GM12878 (cell line): Measurements from ENCODE around the gene PTPRM. TPM values are rescaled to one million over a fixed set of nuclear protein-coding genes. Genes with fewer than 3 reads are reported as not detected.

Source experiments
- ATAC-seq: fragments of 200-7000 bp; cut with Tn5 transposase; 3 replicates; pipeline ENCODE4 v1.9.1; 2020; ENCODE audit warnings: mild to moderate bottlenecking, moderate library complexity
- BruUV-seq: library from RNA; stranded (reverse); fragments of 400-500 nt; replicated peaks from 2 replicates; lab custom pipeline; 2021; lab: Mats Ljungman, UMichigan
- CTCF ChIA-PET: fragments of 300-600 bp; sonication (Branson Sonifier 250); formaldehyde crosslinking; extraction: SDS; loops from one replicate; lab custom pipeline; 2021; ENCODE audit warnings: inconsistent platforms; lab: Yijun Ruan, JAX
- POLR2A ChIA-PET: fragments of 350-600 bp; formaldehyde crosslinking; extraction: SDS; loops from one replicate; lab custom pipeline; 2021; ENCODE audit warnings: inconsistent platforms; lab: Charles Lee
- RAD21 ChIA-PET: fragments of 300-600 bp; sonication (Branson Sonifier 250); formaldehyde crosslinking; loops from one replicate; lab custom pipeline; 2023; ENCODE audit warnings: antibody characterized with exemption; ENCODE audit not compliant: unreplicated experiment; lab: Charles Lee
- SMC1A ChIA-PET: fragments of 300-600 bp; sonication (Branson Sonifier 250); formaldehyde crosslinking; loops from one replicate; lab custom pipeline; 2023; ENCODE audit not compliant: unreplicated experiment, uncharacterized antibody; lab: Charles Lee
- DNase-seq: peaks from one replicate; pipeline ENCODE4 v3.0.0-alpha.2; 2011; ENCODE audit warnings: low read depth, low spot score
- FAIRE-seq: peaks from 3 replicates; lab custom pipeline; 2011; peaks lifted over from hg19 to GRCh38; lab: Jason Lieb, UNC
- H2AFZ ChIP-seq: 2 replicates; pipeline ENCODE4 v1.6.0; 2011; ENCODE audit warnings: low read depth, low read length, control low read depth; ENCODE audit not compliant: control insufficient read depth
- H3K27ac ChIP-seq: 2 replicates; pipeline ENCODE4 v1.5.1; 2011; ENCODE audit warnings: control low read depth; ENCODE audit not compliant: control insufficient read depth, insufficient read depth
- H3K27me3 ChIP-seq, 2 experiments: replicated peaks in 1 of 2; 2 replicates each; pipeline versions ENCODE4 v1.6.0 to v1.6.1; 2011; ENCODE audit warnings: low read length in 1 of 2; ENCODE audit not compliant: control insufficient read depth in 2 of 2, insufficient read depth in 2 of 2
- H3K36me3 ChIP-seq, 2 experiments: 2 replicates each; pipeline ENCODE4 v1.5.1; 2011; ENCODE audit warnings: low read length in 1 of 2; ENCODE audit not compliant: control insufficient read depth in 2 of 2, insufficient read depth in 2 of 2
- H3K4me1 ChIP-seq: 2 replicates; pipeline ENCODE4 v1.6.1; 2011; ENCODE audit warnings: mild to moderate bottlenecking, low read length, moderate library complexity, mixed read lengths; ENCODE audit not compliant: control insufficient read depth, insufficient read depth
- H3K4me2 ChIP-seq: 2 replicates; pipeline ENCODE4 v1.6.0; 2011; ENCODE audit warnings: control low read depth; ENCODE audit not compliant: control insufficient read depth, insufficient read depth
- H3K4me3 ChIP-seq: fragments of 200-600 bp; sonication (generic); 2 replicates; pipeline ENCODE4 v1.5.1; 2016
- H3K79me2 ChIP-seq: 2 replicates; pipeline ENCODE4 v1.6.0; 2011; ENCODE audit warnings: low read length; ENCODE audit not compliant: control insufficient read depth, insufficient read depth
- H3K9ac ChIP-seq: 2 replicates; pipeline ENCODE4 v1.8.0; 2011; ENCODE audit warnings: low read length, control low read depth, mixed read lengths; ENCODE audit not compliant: control insufficient read depth, insufficient read depth
- H3K9me3 ChIP-seq: replicated peaks from 3 replicates; pipeline ENCODE4 v1.5.1; 2011; ENCODE audit warnings: mild to moderate bottlenecking, low read length; ENCODE audit not compliant: control insufficient read depth, insufficient read depth
- H4K20me1 ChIP-seq: 2 replicates; pipeline ENCODE4 v1.6.0; 2011; ENCODE audit not compliant: control insufficient read depth, insufficient read depth
- CREM ChIP-seq: IDR thresholded peaks from 2 replicates; pipeline ENCODE4 v1.6.1; 2014; ENCODE audit warnings: antibody characterized with exemption, low read depth
- CTCF ChIP-seq, 3 experiments: IDR thresholded peaks in 2 of 3; conservative IDR thresholded peaks in 1 of 3; 2 replicates each; pipeline ENCODE4 v1.5.1; 2011; ENCODE audit warnings: low read depth in 3 of 3, low read length in 3 of 3, mild to moderate bottlenecking in 3 of 3, control low read depth in 2 of 3, moderate library complexity in 2 of 3, inconsistent platforms in 1 of 3, mixed read lengths in 1 of 3; ENCODE audit not compliant: control insufficient read depth in 2 of 3, insufficient read depth in 1 of 3; ENCODE audit errors: extremely low read depth in 1 of 3
- E4F1 ChIP-seq: fragments of 450-650 bp; IDR thresholded peaks from 2 replicates; pipeline ENCODE4 v1.6.1; 2018; ENCODE audit warnings: borderline replicate concordance, mild to moderate bottlenecking; ENCODE audit not compliant: partially characterized antibody
- ESRRA ChIP-seq: IDR thresholded peaks from 2 replicates; pipeline ENCODE4 v1.6.1; 2012; ENCODE audit warnings: mild to moderate bottlenecking, low read length, improper control_type of control experiment
- NRF1 ChIP-seq: conservative IDR thresholded peaks from 2 replicates; pipeline ENCODE4 v1.6.1; 2011; ENCODE audit warnings: mild to moderate bottlenecking, low read depth, low read length, improper control_type of control experiment
- PML ChIP-seq: IDR thresholded peaks from 2 replicates; pipeline ENCODE4 v1.6.1; 2012; ENCODE audit warnings: low read length, inconsistent platforms
- SRF ChIP-seq, 2 experiments: IDR thresholded peaks; 2 replicates each; pipeline ENCODE4 v1.6.1; 2011; ENCODE audit warnings: low read depth in 2 of 2, low read length in 2 of 2, mild to moderate bottlenecking in 1 of 2, moderate library complexity in 1 of 2
- STAT1 ChIP-seq: fragments of 450-650 bp; conservative IDR thresholded peaks from 2 replicates; pipeline ENCODE4 v1.6.1; 2014; ENCODE audit warnings: antibody characterized with exemption, mild to moderate bottlenecking
- STAT3 ChIP-seq: IDR thresholded peaks from 2 replicates; pipeline ENCODE4 v1.6.1; 2011; ENCODE audit warnings: low read depth, low read length, improper control_type of control experiment
- TCF3 ChIP-seq: IDR thresholded peaks from 2 replicates; pipeline ENCODE4 v1.6.1; 2012; ENCODE audit warnings: low read depth, mild to moderate bottlenecking, low read length, borderline replicate concordance; ENCODE audit not compliant: insufficient read depth
- ZBTB33 ChIP-seq: fragments of 450-650 bp; IDR thresholded peaks from 2 replicates; pipeline ENCODE4 v1.6.1; 2017; ENCODE audit warnings: mild to moderate bottlenecking
- ZNF207 ChIP-seq: fragments of 450-650 bp; IDR thresholded peaks from 2 replicates; pipeline ENCODE4 v1.6.1; 2014; ENCODE audit warnings: antibody characterized with exemption, mild to moderate bottlenecking, borderline replicate concordance
- ZNF384 ChIP-seq: IDR thresholded peaks from 2 replicates; pipeline ENCODE4 v1.6.1; 2012; ENCODE audit warnings: low read depth, mild to moderate bottlenecking, low read length, improper control_type of control experiment, borderline replicate concordance
- ZNF622 ChIP-seq: fragments of 450-650 bp; IDR thresholded peaks from 2 replicates; pipeline ENCODE4 v1.6.1; 2017; ENCODE audit warnings: mild to moderate bottlenecking, inconsistent platforms
- WGBS: methylation state at CpG from one replicate; pipeline ENCODE4 v1.1.6; 2016; ENCODE audit warnings: low lambda C conversion rate; ENCODE audit not compliant: insufficient replicate concordance, insufficient coverage; ENCODE audit errors: missing lambda C conversion rate; 5-methylcytosine and 5-hydroxymethylcytosine counted together
- in situ Hi-C: fragments of 300-500 bp; cut with MboI; formaldehyde crosslinking; loops from 9 replicates; pipeline ENCODE4 v1.14.3; 2018; ENCODE audit warnings: mixed read lengths
- intact Hi-C: fragments of 100-400 bp; cut with micrococcal nuclease; formaldehyde crosslinking; loops from one replicate; pipeline ENCODE4 v1.14.2; 2022; ENCODE audit not compliant: unreplicated experiment
- polyA plus RNA-seq, 11 experiments: library from polyadenylated mRNA; depleted of rRNA in 4 of 11; unstranded in 6 of 11; stranded (reverse) in 5 of 11; fragments of >200 nt; fragmentation: Nextera tagmentation in 4 of 11; fragmentation: Illumina TruSeq in 1 of 11; extraction: Ambion mirVana in 4 of 11; extraction: Trizol in 1 of 11; gene quantifications; 1 replicate in 1 of 11; 2 replicates in 10 of 11; pipeline versions ENCODE4 v1.2.1 to v1.2.3, GENCODE V29; 2011 to 2016; ENCODE audit warnings: inconsistent platforms in 2 of 11, missing spikeins in 2 of 11, low read depth in 1 of 11
- total RNA-seq, 4 experiments: library from RNA; depleted of rRNA in 3 of 4; stranded (reverse); fragments of >200 nt in 3 of 4; fragmentation: Illumina TruSeq in 1 of 4; extraction: Trizol in 1 of 4; gene quantifications; 2 replicates each; pipeline versions ENCODE4 v1.2.1 to v1.2.3, GENCODE V29; 2013 to 2021
- TF ChIP-seq, protein P1 (sequence below): fragments of 450-650 bp; IDR thresholded peaks from 2 replicates; pipeline ENCODE4 v1.6.1; 2014; ENCODE audit warnings: mild to moderate bottlenecking

Gene PTPRM
- total and polyA plus RNA-seq, 10 of the 15 experiments (the other 5 are each of a cell fraction or from before 2014, with no cell fraction given) = 0.07 to 22.6 (median 0.60) TPM

DNA sequence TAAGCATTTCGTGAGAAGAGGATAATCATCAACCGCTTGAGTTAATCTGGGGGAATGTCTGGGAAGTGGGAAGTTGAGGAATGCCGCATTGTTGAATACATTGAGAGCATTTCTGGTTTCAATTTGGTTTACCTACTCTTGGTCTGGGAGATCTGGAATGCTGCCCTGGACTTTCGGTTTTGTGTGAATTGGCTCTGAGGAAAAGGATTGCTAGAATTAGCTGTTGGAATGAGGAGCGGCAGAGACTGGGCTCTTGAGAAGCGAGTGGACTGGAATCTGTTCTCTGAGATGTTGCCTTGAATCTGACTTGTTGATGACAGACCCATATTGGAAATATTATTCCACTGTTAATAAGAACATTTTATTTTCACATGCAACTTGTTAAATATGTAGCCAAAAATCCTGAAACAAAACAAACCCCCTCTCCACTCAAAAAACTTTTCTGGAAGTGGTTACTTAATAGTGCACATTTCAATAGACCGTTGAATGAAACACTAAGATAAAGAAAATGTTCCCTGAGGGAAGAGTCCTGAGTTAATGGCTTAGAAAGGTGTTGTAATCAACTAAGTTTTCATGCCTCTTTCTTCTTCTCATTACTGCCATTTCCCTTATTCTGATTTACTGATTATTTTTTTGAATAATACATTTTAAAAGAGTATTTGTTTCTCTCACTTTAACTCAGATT, 50.8 kb downstream of the PTPRM start (continued):
- no peak for TF ChIP-seq ZBTB33
- TF ChIP-seq ZNF622 = no peak
- no peak for TF ChIP-seq CTCF (IDR thresholded peaks at IDR 0.05 in 2 of 3, conservative IDR thresholded peaks at IDR 0.05 in 1 of 3; ENCODE audit: control insufficient read depth in 2 of 3, extremely low read depth in 1 of 3, insufficient read depth in 1 of 3, low read depth in 3 of 3, low read length in 3 of 3)
- TF ChIP-seq STAT1 = no peak
- TF ChIP-seq STAT3 = no peak

GRCh38 chr18:7618891-7619442, 51.9 kb downstream of the PTPRM start:
- Histone ChIP-seq H3K9ac (no peak overlapping the region), H3K79me2 (no peaks in the 10 kb centered on the region), H2AFZ (no peak overlapping the region), H3K27ac (no peak overlapping the region), H3K4me3 (no peak overlapping the region), H3K9me3 (no peaks in the 10 kb centered on the region), H3K4me1 (no peaks in the 10 kb centered on the region), H3K36me3 (no peaks in the 10 kb centered on the region), H4K20me1 (no peaks in the 10 kb centered on the region), H3K4me2 (no peak overlapping the region), H3K27me3 (no peaks in the 10 kb centered on the region)
- intact Hi-C loops = no loop called here
- ATAC-seq (no peak), DNase-seq (no peak), FAIRE-seq (no peak)
- RAD21 ChIA-PET = no interaction called here
- CTCF ChIA-PET = no interaction called here
- WGBS = 27% methylated on average over 3 of the region's 3 CpGs
- SMC1A ChIA-PET = interaction anchor here (0.7 kb wide), 1 partner anchor 740 kb away, joined by 3 read pairs; no protein-coding TSS in a partner anchor
- in situ Hi-C loops = no loop called here
- no TSS peak for BruUV-seq
- POLR2A ChIA-PET = no interaction called here
- no peak for TF ChIP-seq PML
- TF ChIP-seq CREM = no peak
- no peak for TF ChIP-seq ZNF207
- TF ChIP-seq SRF (IDR thresholded peaks at IDR 0.05; ENCODE audit: low read depth in 2 of 2, low read length in 2 of 2) = no peak
- TF ChIP-seq, protein P1, sequence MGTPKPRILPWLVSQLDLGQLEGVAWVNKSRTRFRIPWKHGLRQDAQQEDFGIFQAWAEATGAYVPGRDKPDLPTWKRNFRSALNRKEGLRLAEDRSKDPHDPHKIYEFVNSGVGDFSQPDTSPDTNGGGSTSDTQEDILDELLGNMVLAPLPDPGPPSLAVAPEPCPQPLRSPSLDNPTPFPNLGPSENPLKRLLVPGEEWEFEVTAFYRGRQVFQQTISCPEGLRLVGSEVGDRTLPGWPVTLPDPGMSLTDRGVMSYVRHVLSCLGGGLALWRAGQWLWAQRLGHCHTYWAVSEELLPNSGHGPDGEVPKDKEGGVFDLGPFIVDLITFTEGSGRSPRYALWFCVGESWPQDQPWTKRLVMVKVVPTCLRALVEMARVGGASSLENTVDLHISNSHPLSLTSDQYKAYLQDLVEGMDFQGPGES = no peak
- TF ChIP-seq STAT1 = no peak
- no peak for TF ChIP-seq NRF1
- TF ChIP-seq ESRRA = no peak
- no peak for TF ChIP-seq E4F1
- no peak for TF ChIP-seq ZNF384
- TF ChIP-seq TCF3 = no peak
